COLO668 (cell line): ENCODE measurements around the gene CFAP97D2.
"Not testable (repeated sequence)": the region's sequence is repeated elsewhere in the genome, so short reads cannot be mapped to it uniquely, and the experiment has no call there.

Source experiments
- DNase-seq: peaks from one replicate; lab custom pipeline; 2025; ENCODE audit not compliant: unreplicated experiment; lab: John Stamatoyannopoulos, UW

CFAP97D2 gene

DNA sequence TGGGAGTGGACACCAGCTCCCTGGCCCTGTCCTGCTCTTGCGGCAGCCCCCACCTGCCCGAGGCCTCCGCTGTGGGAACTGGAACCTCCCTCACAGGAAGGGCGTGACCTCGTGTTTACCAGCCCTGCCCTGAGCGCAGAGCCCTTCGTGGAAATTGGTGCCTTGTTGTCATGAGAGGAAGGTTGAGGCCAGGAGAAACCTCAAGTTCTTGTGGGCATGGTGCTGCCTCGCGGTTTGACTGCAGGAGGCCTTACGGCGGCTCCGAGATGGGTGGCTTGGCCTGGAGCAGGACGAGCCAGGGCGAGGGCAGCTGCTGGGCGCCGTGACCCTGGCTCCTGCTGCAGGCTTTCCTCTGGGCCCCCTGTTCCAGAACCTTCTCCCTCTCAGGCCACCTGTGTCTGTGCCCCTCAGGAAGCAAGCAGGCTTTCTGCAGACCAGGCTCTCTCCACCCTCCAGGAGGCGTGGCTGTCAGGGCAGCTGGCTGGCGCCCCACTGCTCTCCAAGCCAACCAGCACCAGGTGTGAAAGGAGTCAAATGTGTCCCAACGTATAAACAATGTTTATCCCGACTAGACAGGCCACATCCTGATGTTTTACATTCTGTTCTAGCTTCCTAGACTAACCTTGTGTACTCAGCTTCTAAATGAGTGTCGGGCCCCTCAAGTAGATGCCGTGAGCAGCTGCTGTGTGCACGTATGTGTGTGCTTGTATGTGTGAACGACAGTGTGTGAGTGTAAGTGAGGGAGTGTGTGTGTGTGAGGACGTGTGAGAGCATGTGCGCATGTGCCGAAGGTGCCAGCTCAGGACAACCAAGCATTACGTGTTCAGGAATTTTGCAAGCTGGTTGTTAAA, 36.2 kb upstream of the CFAP97D2 start:
- peak; percentile 98 for DNase-seq

DNA sequence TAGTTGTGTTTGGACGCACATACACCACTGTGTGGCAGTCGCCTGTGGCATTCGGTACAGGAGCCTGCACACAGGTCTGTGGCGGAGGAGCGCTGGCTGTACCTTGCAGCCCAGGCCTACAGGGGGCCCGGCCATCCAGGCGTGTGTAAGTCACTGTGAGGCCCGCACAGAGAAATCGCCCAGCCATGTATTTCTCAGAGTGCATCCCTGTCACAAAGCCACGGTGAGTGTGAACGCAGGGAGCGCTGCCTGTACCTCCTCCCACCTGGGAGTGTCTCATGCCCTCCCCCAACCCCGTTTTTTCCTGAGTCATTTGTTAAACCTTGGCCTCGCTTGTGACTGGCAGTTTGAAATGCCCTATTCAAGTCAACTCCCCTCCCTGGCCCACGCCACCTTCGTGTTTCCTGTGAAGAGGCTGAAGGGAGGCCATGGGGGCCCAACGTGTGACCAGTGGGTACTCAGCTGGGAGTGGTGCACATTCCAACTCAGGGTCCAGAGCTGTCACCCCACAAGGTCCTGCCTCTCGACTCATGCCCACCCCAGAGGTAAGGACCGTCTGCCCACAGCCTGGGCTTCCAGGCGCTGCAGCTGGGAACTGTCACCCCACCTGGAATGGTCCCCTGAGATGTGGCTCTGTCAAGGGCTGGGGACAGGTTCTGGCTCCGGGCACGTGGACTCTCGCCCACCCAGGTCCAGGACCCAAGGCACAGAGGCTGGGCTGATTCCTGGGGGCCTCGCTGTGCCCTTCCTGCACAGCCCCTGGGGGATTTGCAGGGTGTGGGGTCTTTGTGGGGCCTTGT, 35.1 kb upstream of the CFAP97D2 start:
- DNase-seq, result peak; percentile 55

DNA sequence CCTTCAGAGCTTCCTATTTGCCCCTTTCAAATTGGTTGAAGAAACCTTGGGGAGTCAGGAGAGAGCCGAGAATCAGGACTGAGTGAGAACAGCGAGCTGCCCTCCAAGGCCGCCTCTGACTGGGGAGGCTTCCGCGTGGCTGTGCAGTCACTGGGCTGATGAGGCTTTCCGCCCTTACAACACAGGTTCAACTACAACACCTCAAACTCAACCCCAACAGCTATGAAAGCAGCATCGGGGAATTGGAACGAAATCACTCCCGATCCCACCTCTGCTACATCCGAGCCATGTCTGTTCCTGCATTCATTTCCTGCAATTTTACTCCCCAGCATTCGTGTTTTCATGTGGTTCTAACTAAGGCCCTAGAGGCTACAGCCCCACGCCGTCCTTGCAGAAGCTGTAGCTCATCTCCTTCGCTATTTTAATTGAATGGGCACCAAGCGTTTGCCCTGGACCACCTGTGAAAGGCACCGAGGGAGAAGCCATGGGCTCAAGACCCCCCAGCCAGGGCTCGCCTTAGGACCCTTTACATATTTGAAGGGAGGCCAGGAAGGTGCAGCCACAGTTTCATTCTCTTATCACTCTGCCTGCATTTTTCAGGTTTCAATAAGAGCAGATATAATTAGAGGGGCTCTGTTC, 34.3 kb upstream of the CFAP97D2 start:
- no peak for DNase-seq

DNA sequence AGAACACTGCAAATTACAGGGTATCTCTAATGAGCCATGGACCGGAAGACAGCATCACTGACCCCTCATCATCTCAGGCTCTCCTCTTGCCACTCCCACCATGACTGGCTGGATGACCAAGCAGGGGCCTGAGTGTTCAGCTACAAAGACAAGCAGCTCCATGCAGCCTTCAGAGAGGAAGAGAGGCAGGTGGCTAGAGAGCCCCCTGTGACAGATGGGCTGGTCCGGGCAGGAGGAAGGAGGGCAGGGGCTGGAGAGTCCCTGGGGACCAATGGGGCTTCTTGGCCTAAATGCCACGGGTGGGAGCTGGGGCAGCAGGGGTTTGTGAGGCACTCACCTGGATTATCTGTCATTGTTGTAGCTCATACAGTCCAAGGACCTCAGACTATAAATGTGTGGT, 33.8 kb upstream of the CFAP97D2 start:
- DNase-seq, result no peak

DNA sequence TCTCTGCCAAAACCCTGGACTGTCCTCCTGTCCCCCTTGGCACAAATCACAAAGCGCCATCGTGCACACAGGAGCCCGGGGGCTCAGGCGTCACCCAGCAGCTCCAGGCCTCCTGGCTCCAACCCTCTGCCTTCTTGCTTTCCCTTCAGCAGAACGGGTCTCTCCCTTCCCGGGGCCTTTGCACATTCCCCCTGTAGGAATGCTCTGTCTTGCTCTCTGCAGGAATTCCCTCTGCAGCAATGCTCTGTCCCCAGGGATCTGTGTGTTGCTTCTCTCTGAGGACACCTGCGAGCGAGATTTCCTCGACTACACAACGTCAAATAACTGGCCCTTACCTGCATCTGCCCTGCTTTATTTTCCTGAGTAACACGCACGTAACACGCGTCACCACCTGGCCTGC, 33.3 kb upstream of the CFAP97D2 start:
- no peak for DNase-seq

DNA sequence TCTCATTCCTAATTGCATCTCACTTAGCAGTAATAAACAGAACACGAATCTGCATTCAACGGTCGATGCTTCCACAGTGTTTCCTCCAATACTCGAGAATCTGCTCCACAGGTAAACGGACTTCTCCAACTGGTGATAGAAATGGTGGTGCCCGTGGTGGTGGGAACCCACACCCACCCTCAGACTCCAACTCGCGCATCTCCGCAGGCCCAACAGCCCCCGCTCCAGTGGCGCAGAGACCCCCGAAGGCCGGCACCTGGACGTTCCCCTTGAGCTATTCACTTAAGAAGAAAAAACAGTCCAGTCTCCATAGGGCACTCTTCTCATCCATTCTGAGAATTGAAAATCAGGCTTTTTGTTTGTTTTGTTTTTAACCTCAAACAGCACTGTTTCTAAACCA, 32.9 kb upstream of the CFAP97D2 start:
- DNase-seq, result no peak

DNA sequence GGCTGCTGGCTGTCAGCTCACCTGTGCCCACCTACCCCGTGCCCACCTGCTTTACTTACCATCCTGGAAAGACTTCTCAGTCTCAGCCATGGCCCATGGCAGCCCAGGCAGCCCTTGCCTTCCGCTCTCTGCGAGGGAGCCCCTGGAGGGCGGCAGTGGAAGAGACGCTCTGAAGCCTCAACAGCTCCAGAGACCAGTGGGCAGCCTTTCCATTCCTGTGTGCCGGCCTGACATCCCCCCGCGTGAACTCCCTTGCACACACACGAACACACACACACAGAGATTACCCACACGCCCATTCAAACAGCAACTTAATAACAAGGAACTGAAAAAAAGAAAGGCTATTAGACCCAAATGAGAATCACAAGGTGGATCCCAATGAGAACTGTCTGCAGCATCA, 32.4 kb upstream of the CFAP97D2 start:
- DNase-seq, result peak; percentile 50

DNA sequence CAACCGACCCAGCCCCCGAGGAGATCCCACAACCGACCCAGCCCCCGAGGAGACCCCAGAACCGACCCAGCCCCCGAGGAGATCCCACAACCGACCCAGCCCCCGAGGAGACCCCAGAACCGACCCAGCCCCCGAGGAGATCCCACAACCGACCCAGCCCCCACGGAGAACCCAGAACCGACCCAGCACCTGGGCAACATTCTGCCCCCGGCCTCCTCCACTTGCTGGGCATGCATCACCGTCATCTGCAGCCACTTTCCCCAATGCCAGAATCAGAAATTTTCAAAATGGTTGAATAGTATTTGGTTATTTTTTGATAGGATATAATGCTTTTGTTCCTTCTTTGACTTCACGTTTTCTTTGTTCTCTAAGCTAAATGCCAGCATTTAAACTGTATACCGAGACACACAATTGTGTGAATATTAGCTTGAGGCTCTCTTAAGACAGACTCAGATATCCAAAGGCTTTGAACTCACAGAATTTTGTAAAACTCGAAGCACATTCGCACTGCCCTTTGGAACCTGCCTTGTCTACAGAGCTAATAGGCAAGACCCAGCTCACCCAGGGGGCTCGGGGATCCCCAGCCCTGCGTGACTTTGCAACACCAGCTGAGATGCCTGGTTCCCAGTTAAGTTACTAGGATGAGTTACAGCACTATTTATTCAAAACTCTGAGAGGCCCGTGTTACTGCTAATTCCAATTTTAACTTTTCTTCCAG, 31.1 kb upstream of the CFAP97D2 start:
- no peak for DNase-seq

DNA sequence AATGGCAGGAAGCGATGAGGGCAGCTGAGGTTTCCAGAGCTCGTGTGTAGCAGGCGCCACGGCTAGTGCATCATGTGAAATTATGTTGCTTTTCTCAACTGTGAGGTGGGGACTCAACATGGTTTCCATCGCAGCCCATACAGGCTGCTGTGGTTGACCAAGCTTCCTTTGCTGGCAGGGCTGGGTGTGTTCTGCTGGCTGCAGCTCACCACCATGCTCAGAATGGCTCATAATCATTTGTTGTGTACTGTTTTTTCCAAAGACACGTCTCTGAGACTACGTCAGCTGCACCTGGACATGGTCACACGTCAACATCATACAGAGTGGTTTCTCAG, 30.6 kb upstream of the CFAP97D2 start:
- DNase-seq, result peak; percentile 74

DNA sequence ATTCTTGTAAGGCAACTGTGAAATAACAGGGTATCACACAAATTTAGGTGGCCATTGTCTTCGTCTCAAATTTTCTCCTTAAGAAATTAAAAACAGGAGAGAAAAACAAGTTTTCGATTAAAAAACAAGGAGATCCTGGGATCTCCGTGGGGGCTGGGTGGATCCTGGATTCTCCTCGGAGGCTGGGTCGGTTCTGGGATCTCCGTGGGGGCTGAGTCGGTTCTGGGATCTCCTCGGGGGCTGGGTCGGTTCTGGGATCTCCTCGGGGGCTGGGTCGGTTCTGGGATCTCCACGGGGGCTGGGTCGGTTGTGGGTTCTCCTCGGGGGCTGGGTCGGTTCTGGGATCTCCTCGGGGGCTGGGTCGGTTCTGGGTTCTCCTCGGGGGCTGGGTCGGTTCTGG, 30.2 kb upstream of the CFAP97D2 start:
- DNase-seq, result not testable (repeated sequence)

DNA sequence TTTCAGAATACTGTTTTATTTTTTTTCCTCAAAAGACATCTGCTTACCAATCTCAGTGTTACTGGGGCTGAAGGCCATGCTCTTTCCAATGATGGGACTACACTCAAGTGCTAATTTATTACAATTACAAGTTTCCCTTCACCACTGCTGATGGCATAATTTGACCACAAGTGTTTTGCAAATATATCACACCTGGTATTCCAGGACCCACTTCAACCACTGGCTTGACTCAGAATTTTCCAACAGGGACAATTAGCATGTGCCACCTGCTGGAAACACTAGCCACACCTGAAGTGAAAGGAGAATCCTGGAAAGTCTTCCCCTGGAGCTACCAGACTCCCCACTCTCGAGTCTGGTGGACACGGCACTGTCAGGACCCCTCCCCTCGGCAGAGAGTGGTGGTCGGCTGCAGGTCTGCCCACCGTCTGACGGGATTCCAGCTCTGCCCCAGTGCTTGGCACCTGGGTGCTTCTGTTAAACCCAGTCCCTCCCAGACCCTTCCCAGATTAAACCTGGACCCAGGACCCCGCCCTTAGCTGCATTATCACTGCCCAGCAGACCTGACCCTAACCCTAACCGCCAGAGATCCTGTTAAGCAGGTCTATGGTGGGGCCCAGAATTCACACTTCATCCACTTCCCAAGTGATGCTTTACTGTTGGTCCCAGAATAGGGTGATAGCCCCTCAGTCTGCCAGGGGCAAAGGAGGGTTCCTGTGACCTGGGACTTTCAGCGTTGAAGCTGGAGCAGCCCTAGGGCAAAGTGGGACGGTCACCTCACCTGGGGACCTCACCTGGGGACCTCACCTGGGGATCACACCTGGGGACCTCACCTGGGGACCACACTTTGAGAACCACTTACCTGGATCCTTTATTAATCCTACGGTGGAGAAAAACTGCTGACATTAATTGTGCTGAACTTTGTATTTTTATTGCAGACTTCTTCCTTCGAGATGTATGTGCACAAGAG, 29.0 kb upstream of the CFAP97D2 start:
- peak; percentile 85 for DNase-seq

DNA sequence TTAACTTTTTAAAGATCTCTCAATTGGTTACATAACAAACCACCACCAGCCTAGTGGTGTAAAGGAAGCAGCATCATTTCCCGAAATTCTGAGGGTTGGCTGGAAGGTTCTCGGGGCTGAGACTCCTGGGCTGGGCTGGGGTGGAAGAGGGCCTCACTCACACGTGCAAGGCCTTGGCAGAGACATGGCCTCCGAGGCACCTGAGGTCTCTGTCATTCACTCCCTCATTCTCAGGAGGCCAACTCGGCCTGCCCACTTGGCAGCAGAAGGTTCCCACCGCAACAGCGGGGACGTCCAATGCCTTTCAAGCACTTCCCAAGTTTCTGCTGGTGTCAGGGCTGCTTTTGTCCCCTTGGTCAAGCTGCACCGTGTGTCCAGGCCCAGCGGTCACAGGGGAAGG, 28.0 kb upstream of the CFAP97D2 start:
- no peak for DNase-seq

DNA sequence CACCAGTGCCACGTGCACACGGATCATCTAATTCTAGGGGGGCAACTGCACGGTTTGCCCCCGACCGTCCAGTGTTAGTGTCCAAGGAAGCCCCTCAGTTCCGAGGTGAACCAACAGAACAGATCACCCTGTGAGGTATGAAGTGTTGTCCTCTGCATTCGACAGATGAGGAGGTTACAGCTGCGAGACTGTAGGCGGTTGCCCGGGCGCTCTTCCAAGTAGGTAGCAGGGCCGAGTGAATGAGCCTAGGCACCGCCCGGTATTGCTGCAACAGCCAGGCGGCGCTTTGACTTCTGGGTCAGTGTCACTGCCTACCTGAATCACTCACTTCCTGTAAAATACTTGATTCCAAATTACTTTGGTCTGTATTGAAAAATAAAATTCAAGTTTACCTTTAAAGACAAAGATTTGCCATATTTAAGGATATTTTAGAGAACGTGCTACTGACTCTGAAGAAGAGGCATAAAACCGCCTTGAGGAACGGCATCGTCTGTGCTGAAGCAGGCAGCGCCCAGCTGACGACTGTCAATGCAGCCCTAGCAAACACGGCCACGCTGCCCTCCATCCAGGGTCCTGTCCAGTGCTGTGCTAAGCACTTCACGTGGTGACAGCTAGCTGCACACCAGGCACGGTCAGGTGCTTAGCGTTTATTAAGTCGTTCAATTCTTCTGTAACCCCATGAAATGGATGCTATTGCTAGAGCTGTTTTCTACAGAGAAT, 27.3 kb upstream of the CFAP97D2 start:
- DNase-seq, result peak; percentile 76

DNA sequence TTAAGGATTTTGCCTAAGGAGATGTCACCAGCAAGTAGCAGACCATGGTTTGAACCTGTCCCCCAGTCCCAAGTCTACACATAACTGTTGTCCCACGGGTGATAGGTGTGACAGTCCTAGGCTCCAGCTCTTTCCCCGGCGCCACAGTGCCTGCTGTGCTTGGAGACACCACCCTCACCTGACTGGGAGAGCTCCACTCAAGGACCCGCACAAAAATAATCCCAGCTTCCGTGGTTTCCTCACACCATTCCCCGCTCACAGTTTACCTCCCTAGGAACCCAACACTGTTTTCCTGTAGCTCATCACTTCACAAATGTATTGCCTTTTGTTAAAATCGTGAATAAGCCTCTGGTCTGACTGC, 26.8 kb upstream of the CFAP97D2 start:
- no peak for DNase-seq

DNA sequence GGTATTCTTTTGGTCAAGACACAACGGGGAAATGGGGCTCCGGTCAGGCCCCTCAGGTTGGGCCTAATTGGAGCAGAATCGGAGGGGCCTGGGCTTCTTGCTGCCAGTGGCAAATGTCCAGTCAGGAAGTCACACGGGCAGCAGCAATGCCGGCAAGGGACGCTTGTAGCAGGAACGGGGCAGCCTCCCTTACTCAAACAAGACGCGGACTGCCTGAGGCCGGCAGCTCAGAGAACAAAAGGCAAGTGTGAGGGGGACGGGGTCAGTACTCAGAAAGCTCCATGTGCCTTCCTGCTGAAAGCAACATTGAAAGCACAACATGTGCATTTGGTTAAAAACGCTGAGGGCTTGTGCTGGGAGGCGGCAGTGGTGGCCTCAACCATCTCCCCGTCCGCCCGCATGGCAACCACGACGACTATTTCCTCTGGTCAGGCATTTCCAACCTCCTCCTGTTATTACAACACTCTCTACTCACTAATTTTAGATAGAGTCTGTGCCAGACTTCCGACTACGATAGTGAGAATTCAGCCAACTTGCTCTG, 26.2 kb upstream of the CFAP97D2 start:
- no peak for DNase-seq

DNA sequence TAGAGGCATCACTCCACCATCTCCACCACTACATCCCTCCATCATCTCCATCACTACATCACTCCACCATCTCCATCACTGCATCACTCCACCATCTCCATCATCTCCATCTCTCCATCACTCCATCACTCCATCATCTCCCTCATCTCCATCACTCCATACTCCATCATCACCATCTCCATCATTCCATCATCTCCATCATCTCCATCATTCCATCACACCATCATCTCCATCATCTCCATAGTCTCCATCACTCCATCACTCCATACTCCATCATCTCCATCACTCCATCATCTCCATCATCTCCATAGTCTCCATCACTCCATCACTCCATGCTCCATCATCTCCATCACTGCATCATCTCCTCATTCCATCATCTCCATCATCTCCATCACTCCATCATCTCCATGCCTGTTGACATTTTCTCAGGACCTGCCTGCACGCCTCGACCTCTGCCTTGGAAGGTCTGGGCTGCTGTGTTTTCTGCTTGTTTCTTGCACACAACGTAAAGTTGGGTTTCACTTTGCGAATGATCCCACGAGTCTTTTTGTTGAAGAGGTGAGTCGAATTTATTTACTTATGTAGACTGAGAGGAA, 25.5 kb upstream of the CFAP97D2 start:
- no peak for DNase-seq

DNA sequence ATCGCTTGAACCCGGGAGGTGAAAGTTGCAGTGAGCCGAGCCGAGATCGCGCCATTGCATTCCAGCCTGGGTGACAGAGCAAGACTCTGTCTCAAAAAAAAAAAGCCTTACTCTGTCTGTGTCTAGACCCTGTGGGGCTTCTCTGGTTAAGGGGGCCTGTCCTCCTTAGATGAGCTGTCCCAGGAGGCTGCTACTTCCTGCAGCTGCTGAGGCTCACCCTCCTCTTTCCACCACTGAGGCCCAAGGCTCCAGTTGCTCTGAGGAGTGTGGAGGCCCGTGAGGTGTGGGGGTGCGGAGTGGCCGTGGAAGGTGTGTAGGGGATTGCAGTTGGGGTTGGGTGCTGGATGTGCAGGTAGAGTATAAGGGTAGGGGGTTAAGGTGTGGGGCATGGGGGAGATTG, 24.6 kb upstream of the CFAP97D2 start:
- DNase-seq, result no peak

DNA sequence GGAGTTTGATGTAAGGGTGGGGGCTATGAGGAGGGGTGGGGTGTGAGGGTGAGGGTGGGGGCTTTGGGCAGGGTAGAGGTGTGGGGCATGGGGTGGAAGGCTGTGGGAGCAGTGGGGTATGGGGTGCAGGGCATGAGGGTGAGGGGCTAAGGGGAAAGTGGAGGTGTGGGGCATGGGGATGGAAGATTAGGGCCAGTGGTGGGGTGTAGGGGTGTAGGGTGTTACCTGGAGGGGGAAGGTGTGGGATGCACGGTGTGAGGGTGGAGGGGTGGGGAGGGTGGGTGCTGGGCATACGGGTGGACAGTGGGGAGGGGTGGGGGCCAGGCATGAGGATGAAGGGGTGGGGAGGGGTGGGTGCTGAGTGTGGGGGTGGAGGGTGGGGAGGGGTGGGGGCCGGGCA, 23.7 kb upstream of the CFAP97D2 start:
- no peak for DNase-seq
